ENCODE measurements around the gene SLC10A7.

Gene SLC10A7

GRCh38 chr4:146343776-146344175, 178.0 kb downstream of the SLC10A7 start:
- DNase-seq: no peak

GRCh38 chr4:146343199-146343598, 178.5 kb downstream of the SLC10A7 start:
- DNase-seq: no peak

GRCh38 chr4:146342600-146343192, 179.0 kb downstream of the SLC10A7 start:
- no peak for DNase-seq

GRCh38 chr4:146340798-146341197, 180.9 kb downstream of the SLC10A7 start:
- DNase-seq: no peak

- DNase-seq: no peak
These were observed 183.2 kb downstream of the SLC10A7 start for GRCh38 chr4:146338512-146338911.

GRCh38 chr4:146336410-146336807, 185.3 kb downstream of the SLC10A7 start:
- DNase-seq: no peak

- no peak for DNase-seq
These were observed 185.9 kb downstream of the SLC10A7 start for GRCh38 chr4:146335763-146336409.

GRCh38 chr4:146334862-146335449, 186.8 kb downstream of the SLC10A7 start:
- DNase-seq: no peak

- no peak for DNase-seq
These were observed 187.9 kb downstream of the SLC10A7 start for GRCh38 chr4:146333895-146334262.

- DNase-seq: no peak
These were observed 188.4 kb downstream of the SLC10A7 start for GRCh38 chr4:146333187-146333894.

GRCh38 chr4:146330392-146330791, 191.3 kb downstream of the SLC10A7 start:
- no peak for DNase-seq

GRCh38 chr4:146329050-146329716, 192.6 kb downstream of the SLC10A7 start:
- no peak for DNase-seq

- DNase-seq: no peak
These were observed 193.7 kb downstream of the SLC10A7 start for GRCh38 chr4:146327859-146328650.

GRCh38 chr4:146318894-146319293, 202.8 kb downstream of the SLC10A7 start:
- DNase-seq: no peak

- DNase-seq: no peak
These were observed 204.0 kb downstream of the SLC10A7 start for GRCh38 chr4:146317783-146318182.

- no peak for DNase-seq
These were observed 206.6 kb downstream of the SLC10A7 start for GRCh38 chr4:146315184-146315583.

- DNase-seq: no peak
These were observed 210.3 kb downstream of the SLC10A7 start for GRCh38 chr4:146311238-146311970.

- DNase-seq: no peak
These were observed 211.3 kb downstream of the SLC10A7 start for GRCh38 chr4:146310319-146311021.

- DNase-seq: no peak
These were observed 212.8 kb downstream of the SLC10A7 start for GRCh38 chr4:146308951-146309350.

- no peak for DNase-seq
These were observed 218.9 kb downstream of the SLC10A7 start for GRCh38 chr4:146302822-146303221.

- no peak for DNase-seq
These were observed 222.1 kb downstream of the SLC10A7 start for GRCh38 chr4:146299607-146300006.
